ENCODE data around the gene COA8. TPM values are rescaled to one million over a fixed set of nuclear protein-coding genes. Genes with fewer than 3 reads are reported as not detected.

The COA8 gene
- total and polyA plus RNA-seq, 2 of the 13 experiments (the other 11 are each of a cell fraction or from before 2014, with no cell fraction given), result 10.9 to 25.1 TPM

- TF ChIP-seq, protein P1, sequence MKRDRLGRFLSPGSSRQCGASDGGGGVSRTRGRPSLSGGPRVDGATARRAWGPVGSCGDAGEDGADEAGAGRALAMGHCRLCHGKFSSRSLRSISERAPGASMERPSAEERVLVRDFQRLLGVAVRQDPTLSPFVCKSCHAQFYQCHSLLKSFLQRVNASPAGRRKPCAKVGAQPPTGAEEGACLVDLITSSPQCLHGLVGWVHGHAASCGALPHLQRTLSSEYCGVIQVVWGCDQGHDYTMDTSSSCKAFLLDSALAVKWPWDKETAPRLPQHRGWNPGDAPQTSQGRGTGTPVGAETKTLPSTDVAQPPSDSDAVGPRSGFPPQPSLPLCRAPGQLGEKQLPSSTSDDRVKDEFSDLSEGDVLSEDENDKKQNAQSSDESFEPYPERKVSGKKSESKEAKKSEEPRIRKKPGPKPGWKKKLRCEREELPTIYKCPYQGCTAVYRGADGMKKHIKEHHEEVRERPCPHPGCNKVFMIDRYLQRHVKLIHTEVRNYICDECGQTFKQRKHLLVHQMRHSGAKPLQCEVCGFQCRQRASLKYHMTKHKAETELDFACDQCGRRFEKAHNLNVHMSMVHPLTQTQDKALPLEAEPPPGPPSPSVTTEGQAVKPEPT (CRISPR knock-in tag; IDR thresholded peaks at IDR 0.05; ENCODE audit: low read depth), result no peak
- TF ChIP-seq ESRRA (CRISPR knock-in tag; IDR thresholded peaks at IDR 0.05; ENCODE audit: low read depth) (no peak), SRF (IDR thresholded peaks at IDR 0.05; ENCODE audit: low read depth, low read length) (0 out of 2 replicates have a peak, but pooled peaks have one; percentile 14), ZNF260 (CRISPR knock-in tag; IDR thresholded peaks at IDR 0.05; ENCODE audit: borderline replicate concordance, low read depth) (no peak), ZNF280B (CRISPR knock-in tag; IDR thresholded peaks at IDR 0.05; ENCODE audit: borderline replicate concordance) (no peak), MED8 (CRISPR knock-in tag; IDR thresholded peaks at IDR 0.05; ENCODE audit: insufficient replicate concordance) (peak; percentile 30), ZFP41 (CRISPR knock-in tag; IDR thresholded peaks at IDR 0.05; ENCODE audit: borderline replicate concordance) (no peak), CCDC6 (CRISPR knock-in tag; IDR thresholded peaks at IDR 0.05) (no peak), ZFY (CRISPR knock-in tag; IDR thresholded peaks at IDR 0.05) (peak; percentile 91), ZNF749 (CRISPR knock-in tag; IDR thresholded peaks at IDR 0.05; ENCODE audit: borderline replicate concordance) (no peak), SALL2 (CRISPR knock-in tag; IDR thresholded peaks at IDR 0.05) (peak; percentile 41; the same call in 1 of the 2 replicates), ZUFSP (CRISPR knock-in tag; IDR thresholded peaks at IDR 0.05; ENCODE audit: borderline replicate concordance) (no peak), ZNF703 (CRISPR knock-in tag; IDR thresholded peaks at IDR 0.05; ENCODE audit: borderline replicate concordance) (no peak; the same call in 1 of the 2 replicates), ZNF546 (CRISPR knock-in tag; conservative IDR thresholded peaks at IDR 0.05) (peak; percentile 55; the same call in 1 of the 2 replicates), POGK (CRISPR knock-in tag; conservative IDR thresholded peaks at IDR 0.05) (peak; percentile 58), MIER2 (CRISPR knock-in tag; IDR thresholded peaks at IDR 0.05) (no peak), SNAPC2 (CRISPR knock-in tag; IDR thresholded peaks at IDR 0.05) (no peak; the same call in 1 of the 2 replicates), ATRX (CRISPR knock-in tag; IDR thresholded peaks at IDR 0.05; ENCODE audit: borderline replicate concordance) (no peak)
- TF ChIP-seq, protein P2, sequence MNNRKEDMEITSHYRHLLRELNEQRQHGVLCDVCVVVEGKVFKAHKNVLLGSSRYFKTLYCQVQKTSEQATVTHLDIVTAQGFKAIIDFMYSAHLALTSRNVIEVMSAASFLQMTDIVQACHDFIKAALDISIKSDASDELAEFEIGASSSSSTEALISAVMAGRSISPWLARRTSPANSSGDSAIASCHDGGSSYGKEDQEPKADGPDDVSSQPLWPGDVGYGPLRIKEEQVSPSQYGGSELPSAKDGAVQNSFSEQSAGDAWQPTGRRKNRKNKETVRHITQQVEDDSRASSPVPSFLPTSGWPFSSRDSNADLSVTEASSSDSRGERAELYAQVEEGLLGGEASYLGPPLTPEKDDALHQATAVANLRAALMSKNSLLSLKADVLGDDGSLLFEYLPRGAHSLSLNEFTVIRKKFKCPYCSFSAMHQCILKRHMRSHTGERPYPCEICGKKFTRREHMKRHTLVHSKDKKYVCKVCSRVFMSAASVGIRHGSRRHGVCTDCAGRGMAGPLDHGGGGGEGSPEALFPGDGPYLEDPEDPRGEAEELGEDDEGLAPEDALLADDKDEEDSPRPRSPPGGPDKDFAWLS (CRISPR knock-in tag; IDR thresholded peaks at IDR 0.05; ENCODE audit: borderline replicate concordance), result no peak
Observed at GRCh38 chr14:103628684-103629502, 66.1 kb downstream of the COA8 start, which contains the start of gene KLC1 (continued).

Data from HepG2 (cell line).